ENCODE measurements around the gene TMEM132D. TPM values are rescaled to one million over a fixed set of nuclear protein-coding genes. Genes with fewer than 3 reads are reported as not detected.

Gene TMEM132D
- total and polyA plus RNA-seq, 2 donors (not counting 3 experiments of a cell fraction or from before 2014, with no cell fraction given): not detected

- dilution Hi-C loops (cut with MboI; ENCODE audit: extremely low pct_ligation_motif_present, low sequenced_read_pairs): no loop called here
- H3K9me1 ChIP-seq (replicated peaks; ENCODE audit: control insufficient read depth, extremely low read depth, insufficient read depth, low read length): no peaks in the 10 kb centered on the region
- H3K4me2 ChIP-seq (ENCODE audit: insufficient read depth, low read length): no peak overlapping the region
- no peaks in the 10 kb centered on the region for H3K4me1 ChIP-seq (ENCODE audit: control insufficient read depth, extremely low read depth, insufficient read depth, low read length)
- no peak overlapping the region for H3K9ac ChIP-seq (replicated peaks; ENCODE audit: extremely low read depth, insufficient read depth, low read length)
- no peaks in the 10 kb centered on the region for H3K27me3 ChIP-seq (ENCODE audit: control insufficient read depth in 2 of 2, insufficient read depth in 2 of 2, low read length in 2 of 2)
- ChIA-PET POLR2A (no interaction called here), CTCF (no interaction called here)
- DNase-seq (ENCODE audit: low read depth, low spot score) (no peak), FAIRE-seq (no peak)
- no peak overlapping the region for H3K27ac ChIP-seq (ENCODE audit: insufficient read depth, low read depth, low read length)
- no peak overlapping the region for H3K4me3 ChIP-seq (replicated peaks in 1 of 3; ENCODE audit: insufficient read depth in 1 of 3, low read depth in 1 of 3, low read length in 3 of 3)
- H2AFZ ChIP-seq (ENCODE audit: low read depth, low read length): no peak overlapping the region
- no TSS peak for BruUV-seq (replicated peaks)
- H3K36me3 ChIP-seq (ENCODE audit: control insufficient read depth in 2 of 2, extremely low read depth in 1 of 2, insufficient read depth in 2 of 2, low read length in 2 of 2): no peaks in the 10 kb centered on the region
- H4K20me1 ChIP-seq (replicated peaks; ENCODE audit: control insufficient read depth, extremely low read depth, insufficient read depth, low read length): no peaks in the 10 kb centered on the region
- H3K9me3 ChIP-seq (replicated peaks; ENCODE audit: control insufficient read depth, insufficient read depth, low read length): peaks cover 6% of the 10 kb centered on the region
- no peaks in the 10 kb centered on the region for H3K79me2 ChIP-seq (ENCODE audit: control insufficient read depth, insufficient read depth, low read length)
- intact Hi-C loops (cut with micrococcal nuclease): no loop called here
- TF ChIP-seq, protein P1, sequence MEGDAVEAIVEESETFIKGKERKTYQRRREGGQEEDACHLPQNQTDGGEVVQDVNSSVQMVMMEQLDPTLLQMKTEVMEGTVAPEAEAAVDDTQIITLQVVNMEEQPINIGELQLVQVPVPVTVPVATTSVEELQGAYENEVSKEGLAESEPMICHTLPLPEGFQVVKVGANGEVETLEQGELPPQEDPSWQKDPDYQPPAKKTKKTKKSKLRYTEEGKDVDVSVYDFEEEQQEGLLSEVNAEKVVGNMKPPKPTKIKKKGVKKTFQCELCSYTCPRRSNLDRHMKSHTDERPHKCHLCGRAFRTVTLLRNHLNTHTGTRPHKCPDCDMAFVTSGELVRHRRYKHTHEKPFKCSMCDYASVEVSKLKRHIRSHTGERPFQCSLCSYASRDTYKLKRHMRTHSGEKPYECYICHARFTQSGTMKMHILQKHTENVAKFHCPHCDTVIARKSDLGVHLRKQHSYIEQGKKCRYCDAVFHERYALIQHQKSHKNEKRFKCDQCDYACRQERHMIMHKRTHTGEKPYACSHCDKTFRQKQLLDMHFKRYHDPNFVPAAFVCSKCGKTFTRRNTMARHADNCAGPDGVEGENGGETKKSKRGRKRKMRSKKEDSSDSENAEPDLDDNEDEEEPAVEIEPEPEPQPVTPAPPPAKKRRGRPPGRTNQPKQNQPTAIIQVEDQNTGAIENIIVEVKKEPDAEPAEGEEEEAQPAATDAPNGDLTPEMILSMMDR (IDR thresholded peaks at IDR 0.05; ENCODE audit: extremely low read depth in 1 of 2, insufficient read depth in 1 of 2, low read depth in 1 of 2, low read length in 2 of 2): no peak
- TF ChIP-seq FOS (IDR thresholded peaks at IDR 0.05; ENCODE audit: borderline replicate concordance, insufficient read depth, low read length) (no peak), EZH2 (IDR thresholded peaks at IDR 0.05; ENCODE audit: borderline replicate concordance, low read depth, low read length, severe bottlenecking) (no peak), JUN (IDR thresholded peaks at IDR 0.05; ENCODE audit: borderline replicate concordance, insufficient read depth, insufficient read length, low read depth) (no peak), GATA2 (IDR thresholded peaks at IDR 0.05; ENCODE audit: insufficient read depth, insufficient read length, low read depth, low read length) (no peak), MAX (IDR thresholded peaks at IDR 0.05; ENCODE audit: insufficient read depth, insufficient read length) (no peak), MYC (IDR thresholded peaks at IDR 0.05; ENCODE audit: low read depth, low read length) (no peak), POLR2AphosphoS5 (IDR thresholded peaks at IDR 0.05; ENCODE audit: insufficient read depth, low read depth, low read length) (no peak)
Observed at GRCh38 chr12:129570796-129571400, 332.9 kb downstream of the TMEM132D start.
